Measurements from ENCODE around the gene RAP1A.
A peak's percentile ranks its signal among the peaks of the same experiment; 100 is the strongest.

RAP1A gene

DNA sequence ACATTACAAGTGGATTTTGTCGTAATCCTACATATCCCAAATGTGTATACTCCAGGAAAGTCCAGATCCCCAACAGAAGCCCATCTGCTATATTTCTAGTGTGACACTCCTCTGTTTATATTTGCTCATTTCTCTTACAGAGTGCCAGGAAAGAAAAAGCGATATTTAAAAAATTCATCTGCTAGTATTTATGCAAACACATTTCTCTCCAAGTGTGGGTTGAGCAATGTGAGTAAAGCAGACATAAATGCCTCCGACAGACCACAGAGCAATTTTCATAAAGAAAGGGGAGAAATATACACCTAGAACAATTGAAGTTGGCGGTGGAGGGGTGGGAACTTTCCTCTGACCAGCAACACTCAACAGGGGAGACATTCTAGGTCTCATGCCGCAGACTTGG lies 22.2 kb upstream of the RAP1A start:
- no peak overlapping the region for H3K9ac ChIP-seq (ENCODE audit: low read length)
- no peaks in the 10 kb centered on the region for H3K27me3 ChIP-seq (ENCODE audit: control insufficient read depth in 1 of 2, insufficient read depth in 1 of 2, low read length in 2 of 2)
- H3K4me3 ChIP-seq (ENCODE audit: insufficient read depth in 1 of 2, low read depth in 1 of 2, low read length in 2 of 2) = no peak overlapping the region
- H2BK15ac ChIP-seq (ENCODE audit: low read depth, poor library complexity, severe bottlenecking) = no peak overlapping the region
- no peak overlapping the region for H2BK5ac ChIP-seq (ENCODE audit: low read depth, low read length, poor library complexity, severe bottlenecking)
- H3K18ac ChIP-seq (ENCODE audit: low read depth in 1 of 2, low read length in 2 of 2) = no peak overlapping the region
- no peaks in the 10 kb centered on the region for H3K9me3 ChIP-seq (ENCODE audit: control insufficient read depth, low read length)
- peaks cover 2% of the 10 kb centered on the region for H3K4me1 ChIP-seq (ENCODE audit: control insufficient read depth, insufficient read depth, low read depth, low read length)
- no peak overlapping the region for H3K23ac ChIP-seq (ENCODE audit: low read length in 2 of 2)
- H4K91ac ChIP-seq (ENCODE audit: low read length) = no peak overlapping the region
- no peak overlapping the region for H2AFZ ChIP-seq (ENCODE audit: low read depth, low read length)
- no peak overlapping the region for H2AK5ac ChIP-seq (ENCODE audit: low read length, severe bottlenecking)
- H3K14ac ChIP-seq (ENCODE audit: low read length in 2 of 2) = no peak overlapping the region
- peak; percentile 46 for DNase-seq
- 67% methylated on average over 3 of the region's 5 CpGs for WGBS
- no peaks in the 10 kb centered on the region for H3K36me3 ChIP-seq (ENCODE audit: control insufficient read depth in 1 of 2, insufficient read depth in 2 of 2, low read depth in 1 of 2, low read length in 2 of 2)
- H3K4me2 ChIP-seq (ENCODE audit: low read length, poor library complexity, severe bottlenecking) = no peak overlapping the region
- no peak overlapping the region for H4K8ac ChIP-seq (ENCODE audit: low read length)
- no peak overlapping the region for H3K4ac ChIP-seq (ENCODE audit: low read depth in 1 of 2, low read length in 2 of 2)
- no peak overlapping the region for H2BK12ac ChIP-seq (ENCODE audit: low read length in 2 of 2)
- H3K27ac ChIP-seq (ENCODE audit: low read length, poor library complexity, severe bottlenecking) = no peak overlapping the region
- H3K79me1 ChIP-seq (replicated peaks; ENCODE audit: low read length, poor library complexity, severe bottlenecking) = no peaks in the 10 kb centered on the region
- H2BK120ac ChIP-seq (ENCODE audit: low read depth, low read length) = no peak overlapping the region

DNA sequence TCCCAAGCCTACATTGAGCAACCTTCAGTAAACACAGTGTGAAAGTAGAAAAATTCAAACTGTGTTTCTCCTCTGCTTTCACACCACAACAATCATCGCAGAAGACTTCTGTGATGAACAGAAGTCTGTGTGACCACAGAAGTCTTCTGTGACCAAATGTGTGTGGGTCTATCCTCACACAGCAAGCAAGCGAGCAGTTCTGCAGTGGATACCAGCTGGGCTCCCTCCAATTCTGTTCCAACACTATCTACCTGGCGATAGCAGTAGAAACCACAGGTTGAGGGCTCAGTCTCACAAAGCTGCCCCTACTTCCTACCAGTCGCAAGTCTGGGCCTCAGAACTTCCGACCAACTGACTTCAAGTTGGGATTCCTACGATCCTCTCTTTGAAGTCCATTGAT lies 21.0 kb upstream of the RAP1A start:
- H3K9ac ChIP-seq (ENCODE audit: low read length) = no peak overlapping the region
- no peak overlapping the region for H2BK15ac ChIP-seq (ENCODE audit: low read depth, poor library complexity, severe bottlenecking)

GRCh38 chr1:111599781-111600693 lies 19.6 kb upstream of the RAP1A start:
- WGBS = 83% methylated on average over 10 of the region's 10 CpGs
- Histone ChIP-seq H3K79me1 (replicated peaks; ENCODE audit: low read length, poor library complexity, severe bottlenecking) (no peaks in the 10 kb centered on the region), H3K4me1 (ENCODE audit: control insufficient read depth, insufficient read depth, low read depth, low read length) (peaks cover 2% of the 10 kb centered on the region), H3K4ac (ENCODE audit: low read depth in 1 of 2, low read length in 2 of 2) (no peak overlapping the region), H2BK15ac (ENCODE audit: low read depth, poor library complexity, severe bottlenecking) (no peak overlapping the region), H2AFZ (ENCODE audit: low read depth, low read length) (no peak overlapping the region), H3K27ac (ENCODE audit: low read length, poor library complexity, severe bottlenecking) (no peak overlapping the region), H3K9ac (ENCODE audit: low read length) (no peak overlapping the region), H2BK120ac (ENCODE audit: low read depth, low read length) (no peak overlapping the region), H3K18ac (ENCODE audit: low read depth in 1 of 2, low read length in 2 of 2) (no peak overlapping the region), H3K14ac (ENCODE audit: low read length in 2 of 2) (no peak overlapping the region), H3K9me3 (ENCODE audit: control insufficient read depth, low read length) (no peaks in the 10 kb centered on the region), H3K36me3 (ENCODE audit: control insufficient read depth in 1 of 2, insufficient read depth in 2 of 2, low read depth in 1 of 2, low read length in 2 of 2) (no peaks in the 10 kb centered on the region), H4K91ac (ENCODE audit: low read length) (no peak overlapping the region), H3K4me2 (ENCODE audit: low read length, poor library complexity, severe bottlenecking) (no peak overlapping the region), H2AK5ac (ENCODE audit: low read length, severe bottlenecking) (no peak overlapping the region), H2BK5ac (ENCODE audit: low read depth, low read length, poor library complexity, severe bottlenecking) (no peak overlapping the region), H3K23ac (ENCODE audit: low read length in 2 of 2) (no peak overlapping the region), H2BK12ac (ENCODE audit: low read length in 2 of 2) (no peak overlapping the region), H4K8ac (ENCODE audit: low read length) (no peak overlapping the region), H3K4me3 (ENCODE audit: insufficient read depth in 1 of 2, low read depth in 1 of 2, low read length in 2 of 2) (no peak overlapping the region), H3K27me3 (ENCODE audit: control insufficient read depth in 1 of 2, insufficient read depth in 1 of 2, low read length in 2 of 2) (peaks cover 0 to 4% of the 10 kb centered on the region in 2 experiments)
- DNase-seq = no peak

More for the DNA sequence above, 21.0 kb upstream of the RAP1A start:
- Histone ChIP-seq H3K4me1 (ENCODE audit: control insufficient read depth, insufficient read depth, low read depth, low read length) (no peaks in the 10 kb centered on the region), H4K8ac (ENCODE audit: low read length) (peak overlapping the region; percentile 33), H3K9me3 (ENCODE audit: control insufficient read depth, low read length) (no peaks in the 10 kb centered on the region), H4K91ac (ENCODE audit: low read length) (no peak overlapping the region), H3K14ac (ENCODE audit: low read length in 2 of 2) (no peak overlapping the region), H2BK5ac (ENCODE audit: low read depth, low read length, poor library complexity, severe bottlenecking) (no peak overlapping the region), H3K18ac (ENCODE audit: low read depth in 1 of 2, low read length in 2 of 2) (no peak overlapping the region), H3K27ac (ENCODE audit: low read length, poor library complexity, severe bottlenecking) (no peak overlapping the region), H2AFZ (ENCODE audit: low read depth, low read length) (no peak overlapping the region), H2BK12ac (ENCODE audit: low read length in 2 of 2) (peak overlapping the region in 1 of 2 experiments; percentile 61), H2BK120ac (ENCODE audit: low read depth, low read length) (no peak overlapping the region), H3K4ac (ENCODE audit: low read depth in 1 of 2, low read length in 2 of 2) (no peak overlapping the region), H3K4me3 (ENCODE audit: insufficient read depth in 1 of 2, low read depth in 1 of 2, low read length in 2 of 2) (no peak overlapping the region), H3K27me3 (ENCODE audit: control insufficient read depth in 1 of 2, insufficient read depth in 1 of 2, low read length in 2 of 2) (peaks cover 0 to 4% of the 10 kb centered on the region in 2 experiments), H2AK5ac (ENCODE audit: low read length, severe bottlenecking) (no peak overlapping the region), H3K4me2 (ENCODE audit: low read length, poor library complexity, severe bottlenecking) (no peak overlapping the region), H3K36me3 (ENCODE audit: control insufficient read depth in 1 of 2, insufficient read depth in 2 of 2, low read depth in 1 of 2, low read length in 2 of 2) (no peaks in the 10 kb centered on the region), H3K23ac (ENCODE audit: low read length in 2 of 2) (no peak overlapping the region), H3K79me1 (replicated peaks; ENCODE audit: low read length, poor library complexity, severe bottlenecking) (no peaks in the 10 kb centered on the region)
- 99% methylated on average over 5 of the region's 6 CpGs for WGBS
- DNase-seq = no peak

DNA sequence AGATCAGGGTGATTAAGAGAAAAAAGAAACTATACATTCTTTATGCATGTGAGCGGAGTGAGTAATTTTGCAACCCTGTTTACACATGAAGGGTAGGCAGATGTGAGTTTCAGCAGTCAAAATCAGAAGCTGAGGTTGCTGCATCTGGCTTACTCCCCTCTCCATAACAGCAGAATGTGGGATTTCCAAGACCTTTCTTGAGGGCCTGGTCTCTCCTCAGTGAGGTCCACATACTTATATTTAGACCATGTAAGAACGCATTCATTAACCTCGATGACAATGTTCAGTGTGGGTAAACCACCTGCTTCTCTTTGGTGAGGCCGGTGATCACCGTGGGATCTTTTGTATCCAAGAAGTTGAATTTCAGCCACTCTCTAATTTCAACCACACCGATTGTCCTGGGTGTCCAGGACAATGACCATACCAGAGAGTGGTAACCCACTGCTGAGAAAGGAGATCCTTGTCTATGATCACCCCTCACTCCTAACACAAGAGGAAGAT lies 18.7 kb upstream of the RAP1A start:
- H2BK15ac ChIP-seq (ENCODE audit: low read depth, poor library complexity, severe bottlenecking) = no peak overlapping the region
- no peak overlapping the region for H3K9ac ChIP-seq (ENCODE audit: low read length)
- H3K18ac ChIP-seq (ENCODE audit: low read depth in 1 of 2, low read length in 2 of 2) = no peak overlapping the region
- H3K4me2 ChIP-seq (ENCODE audit: low read length, poor library complexity, severe bottlenecking) = no peak overlapping the region
- no peak overlapping the region for H3K27ac ChIP-seq (ENCODE audit: low read length, poor library complexity, severe bottlenecking)
- H3K4me1 ChIP-seq (ENCODE audit: control insufficient read depth, insufficient read depth, low read depth, low read length) = peaks cover 4% of the 10 kb centered on the region
- no peak overlapping the region for H2AFZ ChIP-seq (ENCODE audit: low read depth, low read length)
- WGBS = 96% methylated on average over 5 of the region's 6 CpGs
- H3K79me1 ChIP-seq (replicated peaks; ENCODE audit: low read length, poor library complexity, severe bottlenecking) = no peaks in the 10 kb centered on the region
- H3K4ac ChIP-seq (ENCODE audit: low read depth in 1 of 2, low read length in 2 of 2) = no peak overlapping the region
- no peaks in the 10 kb centered on the region for H3K36me3 ChIP-seq (ENCODE audit: control insufficient read depth in 1 of 2, insufficient read depth in 2 of 2, low read depth in 1 of 2, low read length in 2 of 2)
- no peak overlapping the region for H2BK120ac ChIP-seq (ENCODE audit: low read depth, low read length)
- H4K8ac ChIP-seq (ENCODE audit: low read length) = no peak overlapping the region
- no peak overlapping the region for H3K14ac ChIP-seq (ENCODE audit: low read length in 2 of 2)
- no peak overlapping the region for H3K23ac ChIP-seq (ENCODE audit: low read length in 2 of 2)
- no peak overlapping the region for H2BK12ac ChIP-seq (ENCODE audit: low read length in 2 of 2)
- peaks cover 0 to 4% of the 10 kb centered on the region in 2 experiments for H3K27me3 ChIP-seq (ENCODE audit: control insufficient read depth in 1 of 2, insufficient read depth in 1 of 2, low read length in 2 of 2)
- H3K4me3 ChIP-seq (ENCODE audit: insufficient read depth in 1 of 2, low read depth in 1 of 2, low read length in 2 of 2) = no peak overlapping the region
- H4K91ac ChIP-seq (ENCODE audit: low read length) = no peak overlapping the region
- no peak overlapping the region for H2BK5ac ChIP-seq (ENCODE audit: low read depth, low read length, poor library complexity, severe bottlenecking)
- DNase-seq = no peak
- no peaks in the 10 kb centered on the region for H3K9me3 ChIP-seq (ENCODE audit: control insufficient read depth, low read length)
- H2AK5ac ChIP-seq (ENCODE audit: low read length, severe bottlenecking) = no peak overlapping the region

Data from mesenchymal stem cell (in vitro differentiated cells and primary cell).